ENCODE data around the gene SPATA17. TPM values are rescaled to one million over a fixed set of nuclear protein-coding genes. Genes with fewer than 3 reads are reported as not detected.

Gene SPATA17
- total and polyA plus RNA-seq, 2 of the 8 experiments (the other 6 are each of a cell fraction or from before 2014, with no cell fraction given): 0.17 to 0.48 TPM

GRCh38 chr1:217847643-217848042, 216.5 kb downstream of the SPATA17 start (continued):
- no peak for TF ChIP-seq CHD7 (IDR thresholded peaks at IDR 0.05; ENCODE audit: insufficient replicate concordance, low read length)

Measured in H1 (cell line).